ENCODE data around the gene CFB. TPM values are rescaled to one million over a fixed set of nuclear protein-coding genes. Genes with fewer than 3 reads are reported as not detected.

The CFB gene
- total and polyA plus RNA-seq, 2 of the 4 experiments (the other 2 are of a cell fraction) = 1.8 to 6.1 TPM

GRCh38 chr6:31918069-31918720, 27.7 kb upstream of the CFB start:
- no peak for ATAC-seq (ENCODE audit: low read depth)
- WGBS, 2 experiments (ENCODE audit: extremely low coverage in 2 of 2, insufficient read length in 1 of 2) = no CpG with 5 or more reads among the region's 8 CpGs

More at GRCh38 chr6:31918069-31918720, 27.7 kb upstream of the CFB start:
- Histone ChIP-seq H2BK5ac (ENCODE audit: low read depth, low read length, poor library complexity, severe bottlenecking) (no peak overlapping the region), H2BK15ac (ENCODE audit: low read depth, low read length) (no peak overlapping the region), H3K79me1 (ENCODE audit: low read depth in 1 of 2, low read length in 2 of 2) (no peaks in the 10 kb centered on the region), H2AK5ac (ENCODE audit: low read depth, low read length) (no peak overlapping the region), H3K4me2 (ENCODE audit: low read depth, low read length) (no peak overlapping the region), H4K91ac (ENCODE audit: insufficient read depth, low read depth, low read length) (no peak overlapping the region), H4K8ac (ENCODE audit: low read depth in 2 of 2, low read length in 2 of 2) (no peak overlapping the region), H2BK120ac (ENCODE audit: low read depth, low read length) (no peak overlapping the region), H3K9ac (ENCODE audit: low read depth, low read length) (no peak overlapping the region), H3K27ac (ENCODE audit: insufficient read depth, low read length) (no peak overlapping the region), H4K5ac (ENCODE audit: low read depth, low read length) (no peak overlapping the region), H3K36me3 (ENCODE audit: control insufficient read depth, insufficient read depth, low read length) (no peaks in the 10 kb centered on the region), H3K4me3 (ENCODE audit: insufficient read depth, low read depth, low read length) (no peak overlapping the region), H3K9me3 (ENCODE audit: control insufficient read depth, insufficient read depth, low read length) (no peaks in the 10 kb centered on the region), H3K4ac (ENCODE audit: low read depth, low read length) (no peak overlapping the region), H2AK9ac (replicated peaks; ENCODE audit: low read depth, low read length, poor library complexity) (no peak overlapping the region), H3K4me1 (ENCODE audit: control insufficient read depth, insufficient read depth, low read length) (peaks cover 5% of the 10 kb centered on the region; the same call in 1 of the 2 replicates), H3K18ac (ENCODE audit: low read depth, low read length) (no peak overlapping the region), H2BK20ac (ENCODE audit: low read depth, low read length) (no peak overlapping the region), H4K20me1 (ENCODE audit: insufficient read depth, low read length) (no peaks in the 10 kb centered on the region), H3K56ac (ENCODE audit: extremely low read depth, insufficient read depth, low read length) (no peak overlapping the region), H3K14ac (replicated peaks; ENCODE audit: low read depth, low read length) (no peak overlapping the region), H3K27me3 (ENCODE audit: control insufficient read depth, insufficient read depth, low read length) (0 out of 2 replicates have a peak, but pooled peaks cover 2% of the 10 kb centered on the region), H3K9me1 (ENCODE audit: insufficient read depth, low read length) (no peaks in the 10 kb centered on the region), H2AFZ (replicated peaks; ENCODE audit: low read length, poor library complexity) (no peak overlapping the region), H3K23ac (ENCODE audit: low read depth, low read length) (no peak overlapping the region)
- in situ Hi-C loops (cut with MboI; ENCODE audit: low sequenced_read_pairs) = no loop called here
- DNase-seq = no peak
- TF ChIP-seq ELK1 (IDR thresholded peaks at IDR 0.05; ENCODE audit: borderline replicate concordance, low read depth, low read length) = no peak
- TF ChIP-seq FOS (IDR thresholded peaks at IDR 0.05; ENCODE audit: low read depth, low read length) = no peak
- TF ChIP-seq RAD21 (IDR thresholded peaks at IDR 0.05; ENCODE audit: low read length) = no peak
- no peak for TF ChIP-seq NFE2L2 (IDR thresholded peaks at IDR 0.05; ENCODE audit: low read depth, low read length)
- no peak for TF ChIP-seq MAZ (IDR thresholded peaks at IDR 0.05; ENCODE audit: borderline replicate concordance, low read depth, low read length)
- TF ChIP-seq CHD1 (IDR thresholded peaks at IDR 0.05; ENCODE audit: low read depth, low read length) = no peak
- no peak for TF ChIP-seq RCOR1 (IDR thresholded peaks at IDR 0.05; ENCODE audit: insufficient replicate concordance, low read length)
- TF ChIP-seq MAFK (IDR thresholded peaks at IDR 0.05; ENCODE audit: low read depth, low read length) = no peak
- TF ChIP-seq RFX5 (IDR thresholded peaks at IDR 0.05; ENCODE audit: low read depth, low read length) = no peak
- TF ChIP-seq POLR2A (IDR thresholded peaks at IDR 0.05; ENCODE audit: low read depth, low read length) = no peak
- no TSS peak for BruUV-seq (replicated peaks)
- dilution Hi-C loops (cut with HindIII; ENCODE audit: low sequenced_read_pairs, unreplicated experiment) = no loop called here
- POLR2A ChIA-PET (ENCODE audit: unreplicated experiment) = no interaction called here
- CTCF ChIA-PET = interaction anchor here (1.3 kb wide), 1 partner anchor 22 kb away, joined by 3 read pairs; no protein-coding TSS in a partner anchor
- intact Hi-C loops (cut with micrococcal nuclease) = no loop called here

Data from IMR-90 (cell line).